ENCODE results near the gene GCKR.

- TF ChIP-seq SMC3 (conservative IDR thresholded peaks at IDR 0.05; ENCODE audit: poor library complexity) (no peak), RAD21 (conservative IDR thresholded peaks at IDR 0.05) (no peak), TAF1 (IDR thresholded peaks at IDR 0.05; ENCODE audit: low read depth) (no peak), POLR2AphosphoS5 (IDR thresholded peaks at IDR 0.05) (no peak), EZH2 (IDR thresholded peaks at IDR 0.05; ENCODE audit: borderline replicate concordance, insufficient read depth, low read length, poor library complexity, severe bottlenecking) (no peak), EP300 (conservative IDR thresholded peaks at IDR 0.05; ENCODE audit: poor library complexity, severe bottlenecking) (no peak)
- TF ChIP-seq, protein P1, sequence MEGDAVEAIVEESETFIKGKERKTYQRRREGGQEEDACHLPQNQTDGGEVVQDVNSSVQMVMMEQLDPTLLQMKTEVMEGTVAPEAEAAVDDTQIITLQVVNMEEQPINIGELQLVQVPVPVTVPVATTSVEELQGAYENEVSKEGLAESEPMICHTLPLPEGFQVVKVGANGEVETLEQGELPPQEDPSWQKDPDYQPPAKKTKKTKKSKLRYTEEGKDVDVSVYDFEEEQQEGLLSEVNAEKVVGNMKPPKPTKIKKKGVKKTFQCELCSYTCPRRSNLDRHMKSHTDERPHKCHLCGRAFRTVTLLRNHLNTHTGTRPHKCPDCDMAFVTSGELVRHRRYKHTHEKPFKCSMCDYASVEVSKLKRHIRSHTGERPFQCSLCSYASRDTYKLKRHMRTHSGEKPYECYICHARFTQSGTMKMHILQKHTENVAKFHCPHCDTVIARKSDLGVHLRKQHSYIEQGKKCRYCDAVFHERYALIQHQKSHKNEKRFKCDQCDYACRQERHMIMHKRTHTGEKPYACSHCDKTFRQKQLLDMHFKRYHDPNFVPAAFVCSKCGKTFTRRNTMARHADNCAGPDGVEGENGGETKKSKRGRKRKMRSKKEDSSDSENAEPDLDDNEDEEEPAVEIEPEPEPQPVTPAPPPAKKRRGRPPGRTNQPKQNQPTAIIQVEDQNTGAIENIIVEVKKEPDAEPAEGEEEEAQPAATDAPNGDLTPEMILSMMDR (IDR thresholded peaks at IDR 0.05; ENCODE audit: poor library complexity, severe bottlenecking): no peak
- TF ChIP-seq, protein P2, sequence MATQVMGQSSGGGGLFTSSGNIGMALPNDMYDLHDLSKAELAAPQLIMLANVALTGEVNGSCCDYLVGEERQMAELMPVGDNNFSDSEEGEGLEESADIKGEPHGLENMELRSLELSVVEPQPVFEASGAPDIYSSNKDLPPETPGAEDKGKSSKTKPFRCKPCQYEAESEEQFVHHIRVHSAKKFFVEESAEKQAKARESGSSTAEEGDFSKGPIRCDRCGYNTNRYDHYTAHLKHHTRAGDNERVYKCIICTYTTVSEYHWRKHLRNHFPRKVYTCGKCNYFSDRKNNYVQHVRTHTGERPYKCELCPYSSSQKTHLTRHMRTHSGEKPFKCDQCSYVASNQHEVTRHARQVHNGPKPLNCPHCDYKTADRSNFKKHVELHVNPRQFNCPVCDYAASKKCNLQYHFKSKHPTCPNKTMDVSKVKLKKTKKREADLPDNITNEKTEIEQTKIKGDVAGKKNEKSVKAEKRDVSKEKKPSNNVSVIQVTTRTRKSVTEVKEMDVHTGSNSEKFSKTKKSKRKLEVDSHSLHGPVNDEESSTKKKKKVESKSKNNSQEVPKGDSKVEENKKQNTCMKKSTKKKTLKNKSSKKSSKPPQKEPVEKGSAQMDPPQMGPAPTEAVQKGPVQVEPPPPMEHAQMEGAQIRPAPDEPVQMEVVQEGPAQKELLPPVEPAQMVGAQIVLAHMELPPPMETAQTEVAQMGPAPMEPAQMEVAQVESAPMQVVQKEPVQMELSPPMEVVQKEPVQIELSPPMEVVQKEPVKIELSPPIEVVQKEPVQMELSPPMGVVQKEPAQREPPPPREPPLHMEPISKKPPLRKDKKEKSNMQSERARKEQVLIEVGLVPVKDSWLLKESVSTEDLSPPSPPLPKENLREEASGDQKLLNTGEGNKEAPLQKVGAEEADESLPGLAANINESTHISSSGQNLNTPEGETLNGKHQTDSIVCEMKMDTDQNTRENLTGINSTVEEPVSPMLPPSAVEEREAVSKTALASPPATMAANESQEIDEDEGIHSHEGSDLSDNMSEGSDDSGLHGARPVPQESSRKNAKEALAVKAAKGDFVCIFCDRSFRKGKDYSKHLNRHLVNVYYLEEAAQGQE (IDR thresholded peaks at IDR 0.05; ENCODE audit: borderline replicate concordance): no peak
Measured at GRCh38 chr2:27493948-27494283, 2.7 kb upstream of the GCKR start.
